ENCODE data around the gene ITGAX.

DNA sequence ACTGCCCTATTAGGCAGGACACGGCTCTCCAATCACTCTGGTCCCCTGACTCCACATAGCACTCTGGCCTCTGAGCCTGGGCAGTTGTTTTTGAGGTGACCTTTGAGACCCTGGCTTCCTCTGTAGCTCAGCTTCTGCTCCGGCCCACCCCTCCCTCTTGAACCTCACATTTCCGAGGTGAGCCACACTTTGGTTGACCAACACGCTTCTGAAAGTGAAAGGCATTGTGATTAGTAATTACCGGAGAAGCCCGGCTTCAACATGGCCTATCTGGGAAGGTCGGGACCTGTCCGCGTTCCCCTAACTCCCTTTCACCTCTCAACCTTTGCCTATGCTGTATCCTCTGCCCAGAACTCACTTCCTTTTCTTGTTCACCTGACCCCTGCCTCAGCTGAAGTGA is 10.3 kb upstream of the ITGAX start:
- no peak for TF ChIP-seq ZFP3 (CRISPR knock-in tag; IDR thresholded peaks at IDR 0.05)
- no peak for TF ChIP-seq CREB5 (CRISPR knock-in tag; IDR thresholded peaks at IDR 0.05; ENCODE audit: low read depth)
- TF ChIP-seq TOX (CRISPR knock-in tag; IDR thresholded peaks at IDR 0.05; ENCODE audit: borderline replicate concordance) = no peak
- no peak for TF ChIP-seq ISL1 (CRISPR knock-in tag; IDR thresholded peaks at IDR 0.05)
- TF ChIP-seq, protein P1, sequence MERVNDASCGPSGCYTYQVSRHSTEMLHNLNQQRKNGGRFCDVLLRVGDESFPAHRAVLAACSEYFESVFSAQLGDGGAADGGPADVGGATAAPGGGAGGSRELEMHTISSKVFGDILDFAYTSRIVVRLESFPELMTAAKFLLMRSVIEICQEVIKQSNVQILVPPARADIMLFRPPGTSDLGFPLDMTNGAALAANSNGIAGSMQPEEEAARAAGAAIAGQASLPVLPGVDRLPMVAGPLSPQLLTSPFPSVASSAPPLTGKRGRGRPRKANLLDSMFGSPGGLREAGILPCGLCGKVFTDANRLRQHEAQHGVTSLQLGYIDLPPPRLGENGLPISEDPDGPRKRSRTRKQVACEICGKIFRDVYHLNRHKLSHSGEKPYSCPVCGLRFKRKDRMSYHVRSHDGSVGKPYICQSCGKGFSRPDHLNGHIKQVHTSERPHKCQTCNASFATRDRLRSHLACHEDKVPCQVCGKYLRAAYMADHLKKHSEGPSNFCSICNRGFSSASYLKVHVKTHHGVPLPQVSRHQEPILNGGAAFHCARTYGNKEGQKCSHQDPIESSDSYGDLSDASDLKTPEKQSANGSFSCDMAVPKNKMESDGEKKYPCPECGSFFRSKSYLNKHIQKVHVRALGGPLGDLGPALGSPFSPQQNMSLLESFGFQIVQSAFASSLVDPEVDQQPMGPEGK (CRISPR knock-in tag; IDR thresholded peaks at IDR 0.05; ENCODE audit: borderline replicate concordance) = no peak
- no peak for TF ChIP-seq SNAI2 (CRISPR knock-in tag; IDR thresholded peaks at IDR 0.05)
- TF ChIP-seq CSRNP3 (CRISPR knock-in tag; IDR thresholded peaks at IDR 0.05) = no peak
- no peak for TF ChIP-seq OSR1 (CRISPR knock-in tag; IDR thresholded peaks at IDR 0.05)
- TF ChIP-seq ARNTL (CRISPR knock-in tag; IDR thresholded peaks at IDR 0.05; ENCODE audit: borderline replicate concordance, low read depth) = no peak
- TF ChIP-seq RARB (CRISPR knock-in tag; IDR thresholded peaks at IDR 0.05) = no peak
- no peak for TF ChIP-seq ZNF8 (CRISPR knock-in tag; IDR thresholded peaks at IDR 0.05)
- no peak for TF ChIP-seq GLIS3 (CRISPR knock-in tag; IDR thresholded peaks at IDR 0.05)
- no peak for TF ChIP-seq BACH2 (CRISPR knock-in tag; IDR thresholded peaks at IDR 0.05; ENCODE audit: borderline replicate concordance)
